Lower leg skin (tissue), 3 donors: Measurements from ENCODE around the gene ARNT2.

Experiments
- CTCF ChIP-seq, 3 donors: fragments of 450-650 bp; IDR thresholded peaks; one replicate each; pipeline ENCODE4 v1.5.1; 2016; ENCODE audit warnings: antibody characterized with exemption in 3 of 3, mild to moderate bottlenecking in 3 of 3, moderate library complexity in 2 of 3
- POLR2A ChIP-seq, 2 donors: fragments of 450-650 bp; IDR thresholded peaks; one replicate each; pipeline ENCODE4 v1.6.1; 2016 to 2017; ENCODE audit warnings: antibody characterized with exemption in 2 of 2, mild to moderate bottlenecking in 1 of 2, moderate library complexity in 1 of 2

GRCh38 chr15:80418892-80419537, 14.8 kb downstream of the ARNT2 start:
- TF ChIP-seq CTCF (IDR thresholded peaks at IDR 0.05), result no peak
- no peak for TF ChIP-seq POLR2A (IDR thresholded peaks at IDR 0.05)
